Measurements from ENCODE around the gene APOL1. TPM values are rescaled to one million over a fixed set of nuclear protein-coding genes. Genes with fewer than 3 reads are reported as not detected.
A peak's percentile ranks its signal among the peaks of the same experiment; 100 is the strongest.

The APOL1 gene
- total RNA-seq, 1 experiment from 2014 or later, result 0.30 TPM

- DNase-seq (ENCODE audit: low read depth, low spot score) (peak; percentile 40), ATAC-seq (peak; percentile 93)
- ChIA-PET POLR2A (no interaction called here), CTCF (interaction anchor here (0.8 to 2.2 kb wide), 7 partner anchors 8 to 133 kb away, joined by 3 to 9 read pairs (median 6); partner anchors contain the start of gene APOL2), RAD21 (ENCODE audit: low non-redundant PET in 1 of 2, low total read pairs in 2 of 2, uncharacterized antibody in 2 of 2, unreplicated experiment in 2 of 2) (no interaction called here)
- no peaks in the 10 kb centered on the region for H3K9me2 ChIP-seq (ENCODE audit: insufficient read depth)
- no peaks in the 10 kb centered on the region for H4K20me1 ChIP-seq (ENCODE audit: insufficient read depth)
- BruUV-seq (replicated peaks), result no TSS peak
- peaks cover 0 to 8% of the 10 kb centered on the region in 2 experiments; a peak in 2 of 4 replicates for H3K4me1 ChIP-seq (ENCODE audit: control insufficient read depth in 1 of 2, insufficient read depth in 2 of 2, low read length in 2 of 2)
- H3K27ac ChIP-seq (ENCODE audit: low read depth, low read length), result no peak overlapping the region
- H3K79me2 ChIP-seq (ENCODE audit: insufficient read depth, low read length), result no peaks in the 10 kb centered on the region
- no peak overlapping the region for H3K4me2 ChIP-seq (ENCODE audit: low read length)
- no peak overlapping the region for H3K9ac ChIP-seq (ENCODE audit: low read length)
- no peaks in the 10 kb centered on the region for H3K9me3 ChIP-seq (ENCODE audit: control insufficient read depth in 1 of 2, insufficient read depth in 1 of 2, low read depth in 1 of 2, low read length in 2 of 2)
- H3K4me3 ChIP-seq (replicated peaks in 1 of 2; ENCODE audit: low read depth in 1 of 2, low read length in 2 of 2), result no peak overlapping the region
- no peaks in the 10 kb centered on the region; the same call in 1 of the 2 replicates for H3K27me3 ChIP-seq (ENCODE audit: insufficient read depth, low read length)
- TF ChIP-seq SRF (IDR thresholded peaks at IDR 0.05; ENCODE audit: low read depth) (no peak), CTCF (IDR thresholded peaks at IDR 0.05 in 2 of 3, conservative IDR thresholded peaks at IDR 0.05 in 1 of 3; ENCODE audit: borderline replicate concordance in 1 of 3, insufficient read depth in 1 of 3, low read depth in 2 of 3, low read length in 2 of 3) (peak; percentile 47 to 81 (median 69); a peak in 5 of 6 replicates), REST (IDR thresholded peaks at IDR 0.05; ENCODE audit: low read depth) (no peak), RAD21 (IDR thresholded peaks at IDR 0.05; ENCODE audit: low read depth) (peak; percentile 48)
- intact Hi-C loops (cut with micrococcal nuclease), result loop anchor here (5.0 kb wide), 2 partner anchors 80 to 130 kb away; no protein-coding TSS in a partner anchor
- H2AFZ ChIP-seq (ENCODE audit: low read depth, low read length, poor library complexity, severe bottlenecking), result no peak overlapping the region
- H3K36me3 ChIP-seq (ENCODE audit: control insufficient read depth in 1 of 2, insufficient read depth in 2 of 2, low read length in 2 of 2), result peaks cover 10 to 11% of the 10 kb centered on the region in 2 experiments; a peak in 3 of 4 replicates
Measured at GRCh38 chr22:36277482-36278291, 24.8 kb downstream of the APOL1 start.

Data from HCT116 (cell line).